HG03442 (cell line): ENCODE results near the gene CSNK1D.

Experiments
- ATAC-seq: cut with Tn5 transposase; IDR thresholded peaks from one replicate; pipeline ENCODE4 v1.9.1; 2021; ENCODE audit warnings: mild to moderate bottlenecking, moderate library complexity; ENCODE audit not compliant: unreplicated experiment

Gene CSNK1D

DNA sequence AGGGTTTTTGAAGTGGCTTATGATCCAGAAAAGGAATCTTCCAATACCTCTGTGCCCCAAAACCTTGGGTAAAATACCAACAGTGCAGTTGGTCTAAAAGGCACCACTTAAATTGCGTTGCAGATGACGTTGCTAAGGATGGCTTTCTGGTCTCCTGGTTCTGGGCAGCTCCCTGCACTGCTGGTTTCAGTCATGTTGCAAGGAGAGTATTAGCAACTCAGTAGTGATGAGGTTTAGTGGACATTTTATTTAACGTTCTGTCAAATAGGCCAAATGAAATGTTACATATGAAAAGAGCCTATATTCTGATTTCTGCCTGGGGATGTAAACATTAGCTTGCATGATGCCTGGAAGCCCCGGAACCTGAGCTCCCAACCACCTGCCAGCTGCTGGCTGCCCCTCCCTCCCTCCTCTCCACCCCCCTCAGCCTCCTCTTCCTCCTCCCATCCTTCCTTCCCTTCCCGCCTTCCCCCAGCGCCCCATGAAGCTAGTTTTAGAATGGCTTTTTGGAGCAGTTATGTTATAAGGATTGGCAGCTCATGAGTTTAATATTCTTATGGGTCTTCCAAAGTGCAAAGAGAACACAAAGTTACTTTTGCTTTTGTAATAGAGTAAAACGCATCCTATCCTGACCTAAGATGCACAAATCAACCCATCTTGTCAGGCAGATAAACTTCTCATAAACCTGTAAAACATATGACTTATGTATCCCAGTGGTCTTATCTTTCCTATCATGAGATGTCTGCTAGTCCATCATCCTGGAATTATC lies 23.2 kb upstream of the CSNK1D start:
- ATAC-seq: no peak

DNA sequence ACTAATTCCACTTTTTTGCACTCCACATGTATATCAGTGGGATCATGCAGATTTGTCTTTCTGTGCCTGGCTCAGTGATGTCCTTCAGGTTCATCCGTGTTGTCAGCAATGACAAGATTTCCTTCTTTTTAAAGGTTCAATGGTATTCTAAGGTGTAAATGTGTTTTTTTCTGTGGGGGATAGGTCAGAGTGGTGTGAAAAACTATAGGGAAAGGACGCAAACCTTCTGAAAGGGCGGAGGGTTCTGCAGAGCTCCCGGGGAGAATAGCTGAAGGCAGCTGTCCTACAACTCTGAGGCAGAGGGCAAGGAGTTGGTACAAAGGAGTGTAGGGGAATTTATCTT lies 21.9 kb upstream of the CSNK1D start:
- no peak for ATAC-seq

GRCh38 chr17:82294064-82294773 lies 20.7 kb upstream of the CSNK1D start:
- no peak for ATAC-seq

DNA sequence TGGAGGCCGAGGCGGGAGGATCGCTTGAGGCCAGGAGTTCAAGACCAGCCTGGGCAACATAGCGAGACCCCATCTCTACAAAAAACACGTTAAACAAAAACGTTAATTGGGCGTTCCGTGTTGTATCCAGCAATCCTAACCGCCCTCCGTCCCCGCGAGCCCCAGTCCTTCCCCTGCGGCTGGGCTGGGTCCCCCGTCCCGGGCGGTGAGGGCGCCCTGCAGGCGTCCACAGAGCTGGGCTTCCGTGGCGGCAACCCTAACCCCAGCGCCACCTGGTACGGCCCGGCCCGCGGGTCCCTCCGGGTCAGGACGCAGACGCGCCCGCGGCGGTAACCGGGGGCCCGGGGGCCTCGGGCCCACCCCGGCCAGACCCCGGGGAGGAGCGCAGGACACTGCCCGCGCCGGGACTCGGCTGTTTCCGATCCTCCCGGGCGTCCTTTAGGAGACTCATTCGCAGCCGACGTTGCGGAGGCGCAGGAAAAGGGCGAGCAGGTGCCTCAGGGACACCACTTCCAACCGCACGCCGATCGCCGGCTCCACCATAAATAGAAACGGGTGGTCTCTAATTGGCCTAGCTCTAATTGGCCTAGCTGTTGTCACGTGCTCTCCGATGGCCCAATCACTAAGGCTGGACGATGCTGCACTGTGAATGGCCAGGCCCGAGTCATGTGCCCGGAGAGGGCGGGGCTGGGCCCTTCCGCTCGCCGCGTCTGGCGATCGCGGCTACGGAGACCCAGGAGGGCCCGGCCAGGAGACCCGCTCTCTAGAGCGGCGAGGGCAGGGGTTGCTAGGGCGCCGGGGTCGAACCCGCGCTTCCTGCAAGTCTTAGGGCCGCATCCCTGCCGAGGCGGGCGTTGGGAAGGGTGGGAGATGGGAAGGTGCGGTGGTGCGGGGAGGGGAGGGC lies 19.0 kb upstream of the CSNK1D start:
- ATAC-seq: peak; percentile 91

DNA sequence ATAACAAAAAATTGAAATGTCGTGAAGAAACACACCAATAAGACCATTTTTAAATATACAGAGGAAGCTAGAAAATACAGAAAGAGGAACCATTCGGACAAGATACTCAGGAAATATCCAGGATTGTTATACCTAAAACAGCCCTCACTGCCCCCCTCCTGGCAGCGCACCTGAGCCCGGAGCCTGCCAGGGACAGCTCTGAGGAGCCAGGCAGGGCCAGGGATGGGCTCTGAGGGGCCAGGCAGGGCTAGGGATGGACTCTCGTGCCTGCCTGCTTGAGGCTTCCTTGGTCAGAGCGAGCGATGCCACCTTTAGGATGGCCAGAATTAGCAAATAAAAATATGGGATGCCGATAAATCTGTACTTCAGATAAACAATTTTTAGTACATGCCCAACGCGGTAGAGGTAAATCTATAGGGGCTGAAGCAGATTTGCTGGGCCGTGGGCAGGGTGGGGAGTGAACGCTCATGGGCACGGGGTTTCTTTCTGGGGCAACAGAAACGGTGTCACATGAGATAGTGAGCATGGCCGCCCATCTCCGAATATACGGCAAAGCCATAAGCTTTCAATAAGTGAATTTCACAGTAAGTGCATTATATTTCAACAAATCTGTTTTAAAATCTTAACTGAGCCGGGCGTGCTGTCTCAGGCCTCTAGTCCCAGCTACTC lies 18.2 kb upstream of the CSNK1D start:
- no peak for ATAC-seq

GRCh38 chr17:82287868-82288801 lies 14.6 kb upstream of the CSNK1D start:
- no peak for ATAC-seq

DNA sequence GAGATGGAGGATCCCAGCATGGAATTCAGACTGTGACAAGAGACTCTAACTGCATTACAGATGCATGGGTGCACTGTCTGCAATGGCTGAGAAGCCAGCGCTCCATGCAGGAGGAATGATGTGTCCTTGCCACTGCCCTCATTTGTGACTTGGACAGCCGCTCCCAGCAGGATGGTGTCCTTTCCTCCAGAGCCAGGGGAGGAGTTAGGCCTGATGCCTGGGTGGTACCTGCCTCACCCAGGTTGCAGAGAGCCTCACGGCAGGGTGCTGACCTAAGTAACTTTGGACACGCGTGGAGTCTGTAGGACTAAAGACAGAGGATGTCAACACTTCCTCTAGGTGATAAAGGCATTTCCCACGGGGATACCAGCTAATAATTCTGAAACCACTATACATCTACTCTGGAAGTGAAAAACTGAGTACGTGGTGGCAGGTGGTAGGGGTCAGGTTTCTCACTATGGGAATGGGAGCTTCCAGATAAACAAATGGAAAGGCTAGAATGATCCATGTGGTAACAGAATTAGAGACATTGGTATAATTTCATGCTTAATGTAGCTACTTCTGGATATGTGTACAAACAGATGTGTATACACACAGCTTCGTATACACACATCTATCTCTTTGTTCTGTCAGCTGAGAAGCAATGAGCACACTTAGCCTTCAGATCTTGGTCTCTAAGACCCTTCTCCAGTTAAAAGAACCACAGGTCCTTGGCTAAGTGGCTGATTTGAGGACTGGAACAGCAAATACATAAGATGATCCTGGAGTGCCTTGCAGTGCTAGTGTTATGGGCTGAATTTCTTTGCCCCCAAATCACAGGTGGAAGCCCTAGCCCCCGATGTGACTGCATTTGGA lies 13.7 kb upstream of the CSNK1D start:
- ATAC-seq: no peak

GRCh38 chr17:82285141-82285540 lies 11.6 kb upstream of the CSNK1D start:
- no peak for ATAC-seq

GRCh38 chr17:82283208-82283749 lies 9.8 kb upstream of the CSNK1D start:
- ATAC-seq: no peak

- no peak for ATAC-seq
These were observed 9.0 kb upstream of the CSNK1D start for GRCh38 chr17:82282239-82283207.

GRCh38 chr17:82281502-82282238 lies 8.2 kb upstream of the CSNK1D start:
- ATAC-seq: no peak

DNA sequence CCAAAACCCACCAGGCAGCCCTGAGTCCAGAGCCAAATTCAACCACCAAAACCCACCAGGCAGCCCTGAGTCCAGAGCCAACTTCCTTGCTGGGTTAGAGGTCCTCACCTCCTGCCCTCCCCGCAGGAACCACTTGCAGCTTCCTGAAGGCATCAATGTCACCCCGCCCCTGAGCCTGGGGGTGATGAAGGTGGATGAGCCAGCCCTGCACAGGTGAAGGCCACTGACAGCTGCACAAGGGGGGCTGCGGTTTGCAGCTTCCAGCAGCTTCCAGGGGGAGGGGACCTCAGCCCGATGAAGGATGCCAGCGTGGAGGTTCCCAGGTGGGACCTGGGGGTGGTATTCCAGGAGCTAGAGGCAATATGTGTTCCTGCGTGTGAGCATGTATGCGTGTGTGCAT lies 7.6 kb upstream of the CSNK1D start:
- no peak for ATAC-seq

DNA sequence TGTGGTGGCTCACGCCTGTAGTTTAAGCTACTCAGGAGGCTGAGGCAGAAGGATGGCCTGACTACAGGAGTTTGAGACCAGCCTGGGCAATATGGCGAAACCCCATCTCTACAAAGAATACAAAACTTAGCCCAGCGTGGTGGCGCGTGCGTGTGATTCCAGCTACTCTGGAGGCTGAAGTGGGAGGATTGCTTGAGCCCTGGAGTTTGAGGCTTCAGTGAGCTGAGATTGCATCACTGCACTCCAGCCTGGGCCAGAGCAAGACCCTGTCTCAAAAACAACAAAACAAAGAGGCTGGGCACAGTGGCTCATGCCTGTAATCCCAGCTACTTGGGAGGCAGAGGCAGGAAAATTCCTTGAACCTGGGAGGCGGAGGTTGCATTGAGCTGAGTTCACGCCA lies 7.0 kb upstream of the CSNK1D start:
- no peak for ATAC-seq

DNA sequence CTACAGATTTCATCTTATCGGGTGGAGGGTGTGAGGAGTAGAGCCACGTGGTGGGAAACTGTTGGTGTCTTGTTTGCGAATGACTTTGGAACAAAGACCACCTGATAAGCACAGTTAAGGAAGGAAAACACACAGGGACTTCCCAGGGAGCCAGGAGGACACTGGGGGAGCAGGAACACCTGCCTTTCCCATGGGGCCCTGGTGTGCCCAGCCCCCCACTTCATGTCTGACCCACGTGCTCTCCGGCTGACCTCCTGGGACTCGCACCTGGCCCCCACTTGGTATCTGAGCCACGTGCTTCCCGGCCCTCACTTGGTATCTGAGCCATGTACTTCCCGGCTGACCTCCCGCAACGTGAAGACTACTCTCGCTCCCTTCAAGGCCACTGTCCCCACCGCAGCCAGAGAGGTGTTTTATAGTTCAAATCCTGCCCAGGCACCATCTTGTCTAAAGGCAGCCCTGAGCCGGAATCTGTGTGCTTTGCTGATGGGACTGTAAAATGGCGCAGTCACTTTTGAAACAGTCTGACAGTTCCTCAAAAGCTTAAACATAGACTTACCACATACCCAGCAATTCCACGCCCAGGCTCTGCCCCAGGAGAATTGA lies 5.4 kb upstream of the CSNK1D start:
- no peak for ATAC-seq

DNA sequence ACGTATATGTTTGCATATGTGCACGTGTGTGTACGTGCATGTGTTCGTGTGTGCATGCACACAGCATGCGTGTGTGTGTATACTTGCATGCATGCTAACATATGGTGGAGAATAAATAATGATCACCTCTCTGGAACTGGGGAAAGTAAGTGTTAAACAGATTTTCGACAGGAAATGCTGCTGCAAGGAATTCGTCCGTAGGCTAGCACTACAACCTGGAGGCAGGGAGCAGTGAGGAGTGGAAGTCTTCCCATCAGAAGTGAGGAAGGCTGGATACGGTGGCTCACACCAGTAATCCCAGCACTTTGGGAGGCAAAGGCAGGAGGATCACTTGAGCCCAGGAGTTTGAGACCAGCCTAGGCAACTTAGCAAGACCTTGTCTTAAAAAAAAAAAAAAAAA lies 4.8 kb upstream of the CSNK1D start:
- no peak for ATAC-seq

- no peak for ATAC-seq
These were observed 4.4 kb upstream of the CSNK1D start for GRCh38 chr17:82277851-82278250.

DNA sequence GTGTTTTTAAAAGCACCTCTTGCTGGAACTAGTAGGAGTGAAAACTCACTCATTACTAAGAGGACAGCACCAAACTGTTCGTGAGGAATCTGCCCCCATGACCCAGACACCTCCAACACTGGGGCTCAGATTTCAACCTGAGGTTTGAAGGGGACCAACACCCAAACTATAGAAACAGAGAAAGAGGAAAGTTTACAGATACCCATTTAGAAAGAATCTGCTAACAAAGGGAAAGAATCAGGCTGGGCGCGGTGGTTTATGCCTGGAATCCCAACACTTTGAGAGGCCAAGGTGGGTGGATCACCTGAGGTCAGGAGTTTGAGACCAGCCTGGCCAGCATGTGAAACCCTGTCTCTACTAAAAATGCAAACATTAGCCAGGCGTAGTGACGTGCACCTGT lies 3.4 kb upstream of the CSNK1D start:
- ATAC-seq: no peak
